GM18951 (cell line): ENCODE measurements around the gene ATP2B2.

ENCODE experiments used
- POLR2A ChIP-seq: IDR thresholded peaks from 4 replicates; pipeline ENCODE4 v1.6.1; 2011; ENCODE audit warnings: mild to moderate bottlenecking; ENCODE audit not compliant: insufficient read length, insufficient read depth; ENCODE audit errors: extremely low read depth
- in situ Hi-C: fragments of 300-500 bp; cut with MboI; formaldehyde crosslinking; loops from one replicate; pipeline ENCODE4 v1.12.0; 2022; ENCODE audit warnings: low sequenced_read_pairs, mixed read lengths, inconsistent platforms; ENCODE audit not compliant: unreplicated experiment

ATP2B2 gene

DNA sequence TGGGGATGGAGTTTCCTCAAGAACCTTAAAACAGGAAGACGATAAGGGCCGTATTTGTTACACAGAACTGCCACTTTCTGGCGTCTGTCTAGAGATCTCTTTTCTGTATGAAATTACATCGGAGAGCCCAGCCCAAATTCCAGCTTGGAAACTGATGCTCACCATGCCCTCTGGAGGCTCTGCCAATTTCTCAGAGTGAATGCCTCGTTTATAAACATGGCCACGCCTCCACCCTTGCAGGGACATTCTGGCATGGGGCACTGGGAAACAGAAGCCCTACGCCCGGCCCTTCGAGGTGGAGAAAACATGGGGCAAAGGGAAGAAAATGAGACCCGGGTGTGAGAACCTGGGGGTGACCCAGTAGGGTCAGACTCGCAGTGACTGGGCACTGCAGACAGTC lies 131.1 kb downstream of the ATP2B2 start:
- no peak for TF ChIP-seq POLR2A
- in situ Hi-C loops = no loop called here

DNA sequence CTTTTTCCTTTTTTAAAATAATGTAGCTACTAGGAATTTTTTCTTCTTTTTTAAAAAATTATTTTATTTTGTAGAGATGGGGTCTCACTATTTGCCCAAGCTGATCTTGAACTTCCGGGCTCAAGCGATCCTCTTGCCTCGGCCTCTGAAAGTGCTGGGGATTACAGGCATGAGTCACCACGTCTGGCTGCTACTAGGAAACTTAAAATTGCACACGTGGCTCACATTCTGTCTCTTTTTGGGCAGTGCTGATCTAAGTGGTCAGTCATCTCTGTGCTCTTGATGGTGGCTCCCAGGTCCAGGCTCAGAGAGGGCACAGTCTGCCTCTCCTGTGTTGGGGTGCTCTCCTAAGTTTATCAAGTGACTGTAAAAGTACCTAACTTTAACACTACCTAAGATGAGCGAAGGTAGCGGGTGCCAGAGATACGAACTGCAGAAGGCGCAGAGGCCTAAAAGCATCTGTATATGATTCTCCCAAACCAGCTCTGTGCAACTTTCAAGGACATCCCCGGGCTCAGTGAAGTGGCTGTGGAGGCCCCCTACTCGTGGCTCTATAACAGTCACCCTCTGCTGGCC lies 131.6 kb downstream of the ATP2B2 start:
- in situ Hi-C loops = no loop called here
- TF ChIP-seq POLR2A = no peak

DNA sequence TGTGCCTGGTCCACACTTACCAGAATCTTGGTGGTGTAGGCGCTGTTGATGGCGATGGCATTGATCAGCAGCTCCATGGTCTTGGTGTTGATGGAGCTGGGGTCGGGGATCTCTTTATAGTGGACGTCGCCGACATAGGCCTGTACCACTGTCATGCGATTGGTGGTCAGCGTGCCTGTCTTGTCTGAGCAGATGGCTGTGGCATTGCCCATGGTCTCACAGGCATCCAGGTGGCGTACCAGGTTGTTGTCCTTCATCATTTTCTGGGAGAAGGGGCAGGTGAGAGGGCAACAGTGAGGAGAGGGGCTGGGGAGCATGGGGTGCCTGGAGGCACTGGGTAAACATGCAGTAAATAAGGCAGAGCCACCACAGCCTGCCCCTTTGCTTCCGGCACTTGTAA lies 133.6 kb downstream of the ATP2B2 start:
- in situ Hi-C loops = no loop called here
- TF ChIP-seq POLR2A = no peak

DNA sequence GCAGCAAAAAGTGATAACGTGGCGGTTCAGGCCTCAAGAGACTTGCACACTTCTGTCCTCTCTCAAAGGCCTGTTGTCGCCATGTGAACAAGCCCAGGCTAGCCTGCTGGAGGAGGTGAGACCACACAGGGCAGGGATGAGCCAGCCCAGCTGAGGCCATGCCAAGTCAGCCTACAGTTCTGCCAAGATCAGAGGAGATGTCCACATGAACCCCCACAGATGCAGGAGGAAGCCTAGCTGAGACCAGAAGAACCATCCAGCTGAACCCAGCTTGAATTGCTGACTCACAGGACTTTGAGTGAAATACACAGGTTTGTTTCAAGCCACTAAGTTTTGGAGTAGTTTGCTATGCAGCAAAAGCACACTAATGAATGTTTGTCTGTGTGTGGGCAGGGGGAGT lies 134.2 kb downstream of the ATP2B2 start:
- no peak for TF ChIP-seq POLR2A
- in situ Hi-C loops = no loop called here

DNA sequence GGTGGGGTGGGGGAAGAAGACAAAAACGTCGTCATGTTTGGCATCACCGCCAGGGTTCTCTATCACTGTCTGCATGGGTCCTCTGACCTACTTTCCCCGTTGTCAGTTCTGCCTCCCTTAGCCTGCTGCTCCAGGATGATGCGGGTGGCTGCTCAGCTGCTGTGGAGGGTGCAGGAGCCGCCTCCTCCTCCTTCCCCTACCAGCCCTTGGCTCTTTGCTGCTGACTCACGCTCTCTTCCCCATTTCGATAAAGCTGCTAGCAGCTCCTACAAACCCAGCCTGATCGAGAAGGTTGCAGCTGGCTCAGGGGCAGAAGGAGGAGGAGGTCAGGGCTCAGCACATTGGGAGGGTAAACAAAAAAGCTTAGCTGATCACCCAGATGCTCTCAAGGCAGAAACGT lies 135.0 kb downstream of the ATP2B2 start:
- no peak for TF ChIP-seq POLR2A
- in situ Hi-C loops = no loop called here

DNA sequence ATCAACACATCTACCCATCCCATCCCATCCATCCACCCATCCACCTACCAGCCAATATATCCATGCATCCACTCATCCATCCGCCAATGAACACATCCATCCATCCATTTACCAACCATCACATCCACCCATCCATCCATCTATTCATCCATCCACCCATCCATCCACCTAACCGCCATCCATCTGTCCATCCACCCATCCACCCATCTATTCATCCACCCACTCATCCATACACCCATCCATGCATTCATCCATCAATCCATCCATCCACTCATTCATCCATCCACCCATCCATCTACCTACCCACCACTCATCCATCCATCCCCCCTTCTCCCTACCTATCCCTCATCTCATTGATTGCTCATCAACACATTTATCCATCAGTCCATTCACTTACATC lies 136.9 kb downstream of the ATP2B2 start:
- in situ Hi-C loops = no loop called here
- TF ChIP-seq POLR2A = no peak

DNA sequence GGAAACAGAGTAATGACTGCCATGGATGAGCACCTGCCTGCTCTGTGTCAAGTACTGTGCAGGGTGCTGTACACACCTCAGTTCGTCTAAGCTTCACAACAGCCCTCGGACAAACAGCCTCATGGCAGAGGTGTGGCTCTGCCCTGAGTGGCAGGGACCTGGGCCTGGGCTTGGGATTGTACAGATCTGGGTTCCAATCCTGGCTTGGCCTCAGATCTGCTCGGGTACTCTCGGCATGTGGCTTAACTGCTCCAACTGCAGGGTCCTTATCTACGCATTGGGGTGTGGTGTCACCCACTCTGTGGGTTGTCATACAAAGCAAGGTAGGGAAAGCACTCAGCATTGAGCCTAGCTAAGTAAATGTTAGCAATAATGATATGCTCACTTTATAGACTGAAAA lies 137.9 kb downstream of the ATP2B2 start:
- TF ChIP-seq POLR2A = no peak

DNA sequence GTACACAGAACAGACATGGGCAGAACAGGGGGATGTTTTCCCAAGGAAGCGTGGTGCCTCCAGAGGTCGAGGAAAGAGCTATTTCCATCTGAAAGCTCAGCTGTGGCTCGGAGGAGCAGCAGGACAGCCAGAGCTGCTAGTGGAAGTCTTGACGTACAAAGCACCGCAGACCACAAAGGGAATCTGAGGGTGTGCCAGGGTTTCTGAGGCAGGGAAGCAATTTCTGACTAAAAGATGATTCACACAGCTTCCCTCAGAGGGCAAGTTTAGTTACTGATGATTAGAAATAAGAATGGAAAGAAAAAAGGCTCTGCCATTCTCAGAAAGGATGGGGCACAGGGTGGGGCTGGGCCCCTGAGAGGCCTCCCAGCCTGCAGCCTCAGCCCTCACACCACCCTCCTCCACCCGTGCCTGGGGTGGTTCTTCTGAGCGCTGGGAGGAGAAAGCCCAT lies 138.7 kb downstream of the ATP2B2 start:
- in situ Hi-C loops = no loop called here
- TF ChIP-seq POLR2A = no peak

More for the DNA sequence above, 137.9 kb downstream of the ATP2B2 start:
- in situ Hi-C loops = no loop called here

DNA sequence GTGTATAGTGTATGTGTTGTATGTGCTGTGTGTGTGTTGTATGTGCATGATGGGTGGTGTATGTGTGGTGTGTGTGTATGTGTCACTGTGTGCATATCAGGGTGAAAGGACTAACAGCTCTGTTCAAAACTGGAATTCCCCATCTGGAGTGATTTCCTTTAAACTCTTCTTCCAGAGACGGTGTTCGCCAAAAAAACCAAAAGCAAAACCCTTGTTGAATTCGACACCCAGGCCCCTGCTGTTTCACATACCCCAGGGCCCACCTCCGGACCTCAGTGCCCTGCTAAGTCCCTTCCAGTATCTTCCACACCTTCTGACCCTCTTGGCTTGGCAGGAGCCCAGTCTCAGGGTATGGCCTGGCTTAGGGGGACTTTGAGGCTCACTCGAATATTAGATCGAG lies 139.6 kb downstream of the ATP2B2 start:
- no peak for TF ChIP-seq POLR2A
- in situ Hi-C loops = no loop called here

DNA sequence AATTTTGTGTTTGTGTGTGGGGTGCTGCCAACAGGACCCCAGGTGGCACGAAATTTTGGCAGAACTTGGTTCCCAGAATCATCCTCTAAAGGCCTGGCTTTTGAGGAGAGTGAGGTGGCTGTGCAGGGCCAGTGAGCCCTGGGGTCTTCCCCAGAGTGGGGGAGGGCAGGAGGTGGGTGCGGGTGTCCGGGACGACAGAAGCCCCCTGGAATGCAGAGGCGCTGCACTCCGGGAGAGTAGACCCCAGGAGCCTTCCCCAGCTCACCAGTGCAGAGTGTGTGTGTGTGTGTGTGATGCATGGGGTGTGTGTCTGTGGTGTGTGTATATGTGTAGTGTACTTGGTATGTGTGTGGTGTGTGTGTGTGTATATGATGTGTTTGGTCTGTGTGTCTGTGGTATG lies 140.1 kb downstream of the ATP2B2 start:
- in situ Hi-C loops = no loop called here
- TF ChIP-seq POLR2A = no peak

DNA sequence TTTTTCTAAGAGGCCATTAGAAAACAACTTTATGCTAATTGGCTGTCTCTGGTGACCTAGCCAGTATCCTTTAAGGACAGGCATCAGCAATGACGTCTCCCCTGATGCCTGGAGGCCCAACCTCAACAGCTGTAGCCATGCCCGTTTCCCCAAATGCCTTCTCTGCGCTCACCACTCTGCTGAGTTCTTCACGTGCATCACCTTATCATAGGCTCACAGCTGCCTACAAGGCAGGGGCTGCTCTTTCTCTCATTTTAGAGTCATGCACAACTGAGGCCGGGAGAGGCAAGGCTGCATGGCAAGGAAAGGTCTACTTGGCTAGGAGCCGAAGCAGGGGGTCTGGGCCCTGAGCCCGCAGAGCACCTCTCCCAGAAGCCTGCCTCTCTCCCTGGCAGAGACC lies 140.6 kb downstream of the ATP2B2 start:
- no peak for TF ChIP-seq POLR2A
- in situ Hi-C loops = no loop called here

DNA sequence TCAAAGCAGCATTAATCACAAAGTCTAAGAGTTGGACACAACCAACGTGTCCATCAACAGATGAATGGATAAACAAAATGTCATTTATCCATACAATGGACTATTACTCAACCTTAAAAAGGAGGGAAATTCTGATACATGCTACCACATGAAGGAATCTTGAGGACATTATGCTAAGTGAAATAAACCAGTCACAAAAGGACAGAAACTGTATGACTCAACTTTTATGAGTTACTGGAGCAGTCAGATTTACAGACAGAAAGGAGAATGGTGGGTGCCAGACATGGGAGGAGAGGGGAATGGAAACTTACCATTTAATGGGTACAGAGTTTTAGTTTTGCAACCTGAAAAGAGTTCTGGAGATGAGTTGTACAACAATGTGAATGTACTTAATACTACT lies 141.5 kb downstream of the ATP2B2 start:
- no peak for TF ChIP-seq POLR2A
- in situ Hi-C loops = no loop called here

DNA sequence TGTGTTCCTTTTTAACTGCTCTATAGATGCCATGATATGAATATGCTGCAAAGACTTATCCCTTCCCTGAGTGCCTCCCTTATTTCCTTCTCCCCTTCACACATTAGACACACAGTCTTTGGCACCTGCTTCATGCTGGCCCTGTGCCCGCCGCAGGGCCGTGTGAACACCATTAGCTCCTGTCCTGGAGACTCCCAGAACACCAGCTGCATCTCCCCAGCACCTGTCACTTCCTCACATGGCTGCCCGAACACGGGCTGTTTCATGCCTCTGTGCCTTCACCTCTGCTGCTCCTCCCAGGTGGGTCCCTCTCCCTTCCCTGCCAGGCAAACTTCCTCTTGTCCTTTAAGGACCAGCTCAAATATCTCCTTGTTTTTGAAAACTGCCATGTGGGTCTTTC lies 144.0 kb downstream of the ATP2B2 start:
- in situ Hi-C loops = no loop called here
- no peak for TF ChIP-seq POLR2A

DNA sequence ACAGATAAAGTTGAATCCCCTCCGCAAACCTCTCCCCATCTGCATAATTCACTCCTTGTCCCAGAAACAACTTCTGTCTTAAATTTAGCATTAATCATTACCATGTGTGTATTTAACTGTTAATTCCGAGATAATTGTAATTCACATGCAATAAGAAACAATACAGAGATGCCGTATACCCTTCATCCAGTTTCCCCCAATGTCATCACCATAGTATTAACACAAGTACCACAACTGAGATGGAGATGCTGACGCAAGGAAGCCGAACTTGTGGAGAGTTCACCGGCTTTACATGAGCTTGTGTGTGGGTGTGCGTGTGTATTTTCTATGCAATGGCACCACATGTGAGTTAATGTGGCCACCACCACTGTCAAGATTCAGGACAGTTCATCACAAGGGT lies 144.9 kb downstream of the ATP2B2 start:
- TF ChIP-seq POLR2A = no peak
- in situ Hi-C loops = no loop called here

DNA sequence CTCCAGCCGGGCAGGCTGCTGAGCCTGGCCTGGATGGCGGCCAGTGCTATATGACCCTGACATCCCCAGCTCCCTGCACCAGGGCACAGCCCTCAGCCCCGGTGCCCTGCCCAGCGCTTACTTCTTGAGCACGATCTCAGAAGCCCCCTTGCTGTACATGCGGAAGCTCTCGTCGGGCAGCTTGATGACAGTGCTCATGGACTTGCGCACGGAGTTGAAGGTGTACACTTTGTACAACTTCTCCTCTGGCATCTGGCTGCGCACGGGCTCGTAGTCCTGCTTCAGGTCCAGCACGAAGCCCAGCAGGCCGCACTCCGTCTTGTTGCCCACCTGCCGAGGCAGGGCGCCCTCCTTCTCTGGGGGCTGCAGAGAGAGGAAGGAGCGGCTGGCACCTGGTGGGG lies 145.6 kb downstream of the ATP2B2 start:
- TF ChIP-seq POLR2A = no peak
- in situ Hi-C loops = no loop called here
